GM12801 (cell line): ENCODE results near the gene ADH4.

ENCODE experiments used
- TF ChIP-seq, protein P1 (sequence below): IDR thresholded peaks from one replicate; pipeline ENCODE4 v1.5.1; 2011; ENCODE audit warnings: control low read depth; ENCODE audit not compliant: insufficient read length; ENCODE audit errors: extremely low read depth

Gene ADH4

DNA sequence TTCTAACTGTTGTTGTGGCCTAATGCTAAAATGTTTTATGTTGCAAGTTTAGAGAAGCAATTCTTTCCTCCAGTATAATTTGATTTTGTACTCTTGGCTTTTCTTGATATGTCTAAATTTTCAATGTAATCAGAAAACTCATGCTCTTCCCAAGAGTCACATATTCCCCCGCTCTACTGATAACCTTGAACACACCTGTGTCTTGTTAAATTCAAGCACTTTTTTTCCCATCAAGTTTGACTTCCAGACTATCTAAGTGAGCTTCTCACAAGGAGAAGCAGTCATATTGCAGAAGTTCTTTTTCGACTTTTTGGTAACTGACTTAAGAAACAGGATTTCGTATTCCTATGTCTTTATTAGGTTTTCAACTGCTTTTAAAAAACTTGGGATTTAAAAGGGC is 7.4 kb upstream of the ADH4 start:
- TF ChIP-seq, protein P1, sequence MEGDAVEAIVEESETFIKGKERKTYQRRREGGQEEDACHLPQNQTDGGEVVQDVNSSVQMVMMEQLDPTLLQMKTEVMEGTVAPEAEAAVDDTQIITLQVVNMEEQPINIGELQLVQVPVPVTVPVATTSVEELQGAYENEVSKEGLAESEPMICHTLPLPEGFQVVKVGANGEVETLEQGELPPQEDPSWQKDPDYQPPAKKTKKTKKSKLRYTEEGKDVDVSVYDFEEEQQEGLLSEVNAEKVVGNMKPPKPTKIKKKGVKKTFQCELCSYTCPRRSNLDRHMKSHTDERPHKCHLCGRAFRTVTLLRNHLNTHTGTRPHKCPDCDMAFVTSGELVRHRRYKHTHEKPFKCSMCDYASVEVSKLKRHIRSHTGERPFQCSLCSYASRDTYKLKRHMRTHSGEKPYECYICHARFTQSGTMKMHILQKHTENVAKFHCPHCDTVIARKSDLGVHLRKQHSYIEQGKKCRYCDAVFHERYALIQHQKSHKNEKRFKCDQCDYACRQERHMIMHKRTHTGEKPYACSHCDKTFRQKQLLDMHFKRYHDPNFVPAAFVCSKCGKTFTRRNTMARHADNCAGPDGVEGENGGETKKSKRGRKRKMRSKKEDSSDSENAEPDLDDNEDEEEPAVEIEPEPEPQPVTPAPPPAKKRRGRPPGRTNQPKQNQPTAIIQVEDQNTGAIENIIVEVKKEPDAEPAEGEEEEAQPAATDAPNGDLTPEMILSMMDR, result no peak

DNA sequence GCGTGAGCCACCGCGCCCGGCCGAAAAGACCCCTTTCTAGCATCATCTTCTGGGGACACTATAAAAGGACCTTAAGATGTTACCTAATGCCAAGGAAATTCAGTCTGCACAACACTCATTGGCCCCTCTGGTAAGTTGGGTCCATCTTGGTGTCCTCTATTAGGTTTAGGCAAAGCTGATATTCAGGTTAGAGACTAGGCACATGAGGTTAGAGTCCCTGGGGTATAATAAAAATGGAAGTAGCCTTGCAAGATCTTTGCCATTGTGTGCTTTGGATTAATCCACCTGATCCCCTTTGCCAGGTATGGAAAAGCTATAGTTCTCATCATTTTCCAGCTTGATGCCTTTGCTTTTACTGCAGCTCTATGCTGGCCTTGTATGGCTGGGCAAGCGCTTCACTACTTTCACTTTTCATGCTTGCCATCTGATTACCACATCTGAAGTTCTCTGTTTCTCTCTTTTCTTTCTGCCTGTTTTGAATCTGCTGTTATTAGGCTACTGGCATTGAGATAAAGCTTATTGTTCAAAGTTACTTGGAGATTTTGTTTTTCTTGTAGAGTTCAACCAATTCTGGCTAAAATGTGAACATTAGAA is 5.4 kb upstream of the ADH4 start:
- TF ChIP-seq, protein P1, result no peak

DNA sequence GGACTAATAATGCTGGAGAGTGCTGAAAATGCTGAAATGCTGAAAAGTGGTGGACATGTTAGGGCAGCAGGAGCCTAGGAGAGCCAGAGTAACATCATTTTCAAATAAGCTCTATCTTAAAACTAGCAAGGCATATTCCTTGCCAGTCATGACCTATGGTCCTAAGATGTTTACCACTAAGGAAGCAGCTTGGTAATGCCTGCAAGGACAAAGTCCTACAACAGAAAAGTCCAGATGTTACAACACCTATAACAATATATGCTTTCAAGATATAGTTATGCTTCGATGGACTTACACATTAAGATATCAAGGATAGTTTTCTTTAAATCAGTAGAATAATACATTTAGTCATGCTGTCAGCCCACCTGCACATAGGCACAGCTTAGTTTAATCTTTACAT is 4.5 kb upstream of the ADH4 start:
- TF ChIP-seq, protein P1, result no peak

DNA sequence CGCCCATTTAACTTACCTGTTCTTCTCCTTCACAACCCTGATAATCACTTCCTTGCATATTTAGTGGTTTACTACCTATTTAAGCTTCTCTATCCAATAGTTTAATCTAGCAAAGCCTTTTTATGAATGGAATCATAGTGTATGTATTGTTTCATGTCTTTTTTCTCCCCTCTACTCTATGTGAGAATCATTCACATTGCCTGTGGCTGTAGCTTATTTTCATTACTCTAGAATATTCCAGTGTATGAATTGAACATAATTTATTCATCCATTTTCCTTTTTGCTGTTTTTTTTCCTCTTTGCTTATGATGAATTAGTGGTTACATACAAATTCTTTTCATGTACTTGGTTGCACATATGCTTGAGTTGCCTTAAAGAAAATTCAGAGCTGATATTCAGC is 490 bp upstream of the ADH4 start:
- TF ChIP-seq, protein P1, result no peak

DNA sequence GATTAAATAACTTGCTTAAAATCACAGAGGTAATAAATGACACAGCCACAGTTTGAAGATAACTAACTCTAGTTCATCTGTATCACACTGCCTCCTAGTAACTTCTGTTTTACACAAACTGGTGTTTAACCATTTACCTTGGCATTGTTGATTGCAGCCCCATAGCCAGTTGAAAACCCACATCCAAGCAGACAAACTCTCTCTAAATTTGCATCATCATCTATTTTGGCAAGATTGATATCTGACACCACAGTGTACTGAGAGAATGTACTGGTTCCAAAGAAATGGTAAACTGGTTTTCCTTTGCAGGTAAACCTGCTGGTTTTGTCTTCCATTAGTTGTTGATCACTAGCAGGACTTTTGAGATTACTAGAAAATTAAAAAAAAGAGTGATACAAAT is 7.8 kb downstream of the ADH4 start:
- TF ChIP-seq, protein P1, result no peak

DNA sequence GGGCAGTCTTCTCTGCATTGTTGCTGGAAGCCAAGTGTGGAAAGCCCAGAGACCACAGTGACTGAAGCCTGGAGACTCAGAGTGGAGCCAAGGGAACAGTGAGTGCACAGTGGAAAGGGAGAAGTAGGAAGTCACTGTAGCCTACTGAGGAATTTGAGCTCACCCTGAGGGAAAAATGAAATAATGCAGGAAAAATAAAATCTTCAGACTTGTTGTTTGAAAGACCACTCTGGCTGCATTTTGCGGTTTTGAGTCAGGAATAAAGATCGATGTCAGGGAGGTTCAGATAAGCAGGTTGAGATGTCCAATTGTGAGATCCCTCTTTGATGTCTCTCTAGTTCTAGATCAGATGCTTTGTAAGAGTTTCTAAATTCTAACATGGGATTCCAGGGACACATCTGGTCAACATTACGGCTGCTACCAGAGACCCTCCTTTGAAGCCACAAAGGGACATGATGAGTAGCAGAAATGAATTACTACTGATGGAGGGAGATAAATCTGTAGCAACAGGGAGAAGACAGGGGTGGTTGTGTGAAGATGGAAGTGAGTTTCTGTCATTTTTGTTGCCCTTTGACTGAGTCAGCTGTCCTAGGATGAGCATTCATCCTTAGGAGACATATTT is 8.4 kb downstream of the ADH4 start:
- TF ChIP-seq, protein P1, result no peak

DNA sequence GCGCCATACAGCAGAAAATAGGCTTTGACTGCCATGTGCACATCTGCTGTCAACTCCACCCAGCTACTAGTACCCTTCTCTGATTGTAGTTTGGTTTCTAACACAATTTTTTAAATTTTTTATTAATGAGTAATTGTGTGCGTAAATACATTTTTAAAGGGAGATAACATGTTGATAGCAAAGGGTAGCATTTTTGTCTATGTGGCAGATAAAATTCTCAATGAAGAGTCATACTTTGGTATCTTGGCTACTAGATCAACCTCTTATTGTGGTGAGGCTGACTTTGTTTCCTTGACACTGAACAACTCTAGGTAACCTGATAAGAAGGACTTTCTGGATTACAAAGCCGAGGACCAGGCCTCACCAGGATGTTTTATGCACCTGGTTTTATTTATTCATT is 9.5 kb downstream of the ADH4 start:
- TF ChIP-seq, protein P1, result no peak
